Measurements from ENCODE around the gene FFAR2. TPM values are rescaled to one million over a fixed set of nuclear protein-coding genes. Genes with fewer than 3 reads are reported as not detected.
"Not testable (repeated sequence)": the region's sequence is repeated elsewhere in the genome, so short reads cannot be mapped to it uniquely, and the experiment has no call there.

Gene FFAR2
- total RNA-seq, 1 experiment from 2014 or later, result 0.33 TPM

- no peak for DNase-seq (ENCODE audit: low spot score)
Measured at GRCh38 chr19:35455616-35456201, 7.7 kb downstream of the FFAR2 start.

GRCh38 chr19:35457173-35457572, 9.1 kb downstream of the FFAR2 start:
- DNase-seq (ENCODE audit: low spot score), result no peak

- DNase-seq (ENCODE audit: low spot score), result no peak
Measured at GRCh38 chr19:35458192-35458591, 10.1 kb downstream of the FFAR2 start.

- peak; percentile 46 for DNase-seq (ENCODE audit: low spot score)
Measured at GRCh38 chr19:35458731-35459391, 10.8 kb downstream of the FFAR2 start.

- DNase-seq (ENCODE audit: low spot score), result peak; percentile 47
Measured at GRCh38 chr19:35459414-35460082, 11.5 kb downstream of the FFAR2 start.

GRCh38 chr19:35460608-35461007, 12.6 kb downstream of the FFAR2 start:
- no peak for DNase-seq (ENCODE audit: low spot score)

GRCh38 chr19:35461060-35461459, 13.0 kb downstream of the FFAR2 start:
- DNase-seq (ENCODE audit: low spot score), result no peak

- not testable (repeated sequence) for DNase-seq (ENCODE audit: low spot score)
Measured at GRCh38 chr19:35461788-35462187, 13.7 kb downstream of the FFAR2 start.

GRCh38 chr19:35462476-35462953, 14.5 kb downstream of the FFAR2 start:
- DNase-seq (ENCODE audit: low spot score), result no peak

- not testable (repeated sequence) for DNase-seq (ENCODE audit: low spot score)
Measured at GRCh38 chr19:35462956-35463355, 14.9 kb downstream of the FFAR2 start.

GRCh38 chr19:35466259-35466658, 18.2 kb downstream of the FFAR2 start:
- DNase-seq (ENCODE audit: low spot score), result no peak

- peak; percentile 70 for DNase-seq (ENCODE audit: low spot score)
Measured at GRCh38 chr19:35468637-35469036, 20.6 kb downstream of the FFAR2 start.

- no peak for DNase-seq (ENCODE audit: low spot score)
Measured at GRCh38 chr19:35470128-35470527, 22.1 kb downstream of the FFAR2 start.

- DNase-seq (ENCODE audit: low spot score), result not testable (repeated sequence)
Measured at GRCh38 chr19:35471075-35471474, 23.0 kb downstream of the FFAR2 start.

- DNase-seq (ENCODE audit: low spot score), result no peak
Measured at GRCh38 chr19:35471946-35472345, 23.9 kb downstream of the FFAR2 start.

- no peak for DNase-seq (ENCODE audit: low spot score)
Measured at GRCh38 chr19:35474104-35474503, 26.0 kb downstream of the FFAR2 start.

- DNase-seq (ENCODE audit: low spot score), result not testable (repeated sequence)
Measured at GRCh38 chr19:35474594-35474993, 26.5 kb downstream of the FFAR2 start.

- DNase-seq (ENCODE audit: low spot score), result peak; percentile 24
Measured at GRCh38 chr19:35476149-35476548, 28.1 kb downstream of the FFAR2 start.

- peak; percentile 30 for DNase-seq (ENCODE audit: low spot score)
Measured at GRCh38 chr19:35478794-35479677, 31.0 kb downstream of the FFAR2 start.

- no peak for DNase-seq (ENCODE audit: low spot score)
Measured at GRCh38 chr19:35483089-35483488, 35.0 kb downstream of the FFAR2 start.

GRCh38 chr19:35484252-35485036, 36.4 kb downstream of the FFAR2 start:
- DNase-seq (ENCODE audit: low spot score), result no peak

All from HT-29 (cell line).